SH-SY5Y (cell line): ENCODE data around the gene HELT.

Experiments
- GATA2 ChIP-seq: IDR thresholded peaks from 2 replicates; pipeline ENCODE4 v1.6.1; 2011; ENCODE audit warnings: mild to moderate bottlenecking, low read depth, low read length
- GATA3 ChIP-seq: IDR thresholded peaks from 2 replicates; pipeline ENCODE4 v1.6.1; 2011; ENCODE audit warnings: low read depth, mild to moderate bottlenecking, low read length, moderate library complexity

The HELT gene

DNA sequence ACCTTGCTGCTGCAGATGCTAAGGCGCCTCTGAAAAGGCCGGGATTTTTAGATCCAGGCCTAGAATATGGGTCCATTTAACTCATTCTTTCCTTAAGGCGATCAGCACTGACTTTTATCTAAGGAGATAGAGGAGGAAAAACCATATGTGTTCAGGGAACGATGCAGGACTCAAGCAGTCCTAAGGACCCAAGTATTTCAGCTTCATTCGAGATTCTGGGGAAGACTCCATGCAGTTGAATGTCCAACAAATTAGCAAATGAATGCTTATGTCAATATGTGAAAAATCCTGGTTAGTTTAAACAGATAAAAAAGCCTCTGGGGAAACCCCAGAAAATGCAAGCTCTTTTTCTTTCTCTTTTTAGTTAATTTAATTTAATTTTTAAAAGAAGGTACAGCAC is 36.0 kb downstream of the HELT start:
- TF ChIP-seq GATA2: no peak

DNA sequence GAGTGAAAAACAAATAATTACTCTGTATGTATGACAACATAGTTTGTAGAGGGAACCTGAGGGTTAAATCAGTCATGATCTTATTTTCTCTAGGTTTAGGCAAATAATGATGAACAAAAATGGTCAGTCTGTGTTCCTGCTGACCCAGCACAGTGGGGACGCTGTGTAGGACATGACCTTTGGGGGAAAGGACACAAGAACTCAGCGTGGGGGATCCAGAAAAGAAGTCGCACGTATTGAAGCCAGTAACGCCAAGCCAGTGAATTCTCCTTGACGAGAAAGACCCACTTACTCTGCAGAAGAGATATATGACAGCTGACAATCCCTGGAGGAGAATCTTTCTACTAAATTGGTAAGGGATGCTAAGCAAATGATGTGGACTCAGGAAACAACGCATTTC is 36.6 kb downstream of the HELT start:
- TF ChIP-seq GATA2: no peak
- TF ChIP-seq GATA3: no peak

DNA sequence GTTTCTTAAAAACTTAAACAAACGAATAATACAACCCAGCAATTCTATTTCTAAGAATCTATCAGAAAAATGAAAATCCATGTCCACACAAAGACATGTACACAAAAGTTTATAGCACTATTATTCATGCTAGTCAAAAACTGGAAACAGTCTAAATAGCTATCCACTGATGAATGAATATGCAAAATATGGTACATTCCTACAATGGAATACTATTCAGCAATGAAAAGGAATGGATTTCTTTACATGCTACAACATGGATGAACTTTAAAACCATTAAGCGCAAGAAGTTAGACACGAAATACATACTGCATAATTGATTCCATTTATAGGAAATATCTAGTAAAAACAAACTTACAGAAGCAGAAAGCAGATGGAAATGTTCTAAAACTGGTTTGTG is 43.3 kb downstream of the HELT start:
- no peak for TF ChIP-seq GATA3
- no peak for TF ChIP-seq GATA2

DNA sequence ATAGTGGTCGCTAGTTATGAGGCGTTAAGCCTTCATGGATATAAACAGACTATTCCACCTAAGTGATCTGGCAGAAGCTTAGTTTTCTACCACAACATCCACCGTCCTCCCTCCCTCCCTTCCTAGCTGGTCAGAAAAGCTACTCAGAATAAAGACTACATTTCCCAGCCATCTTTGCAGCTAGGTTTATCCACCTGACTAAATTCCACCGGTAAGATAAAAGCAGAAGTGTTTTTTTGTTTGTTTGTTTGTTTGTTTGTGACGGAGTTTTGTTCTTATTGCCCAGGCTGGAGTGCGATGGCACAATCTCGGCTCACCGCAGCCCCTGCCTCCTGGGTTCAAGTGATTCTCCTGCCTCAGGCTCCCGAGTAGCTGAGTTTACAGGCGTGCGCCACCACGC is 44.3 kb downstream of the HELT start:
- TF ChIP-seq GATA3 (no peak), GATA2 (no peak)

DNA sequence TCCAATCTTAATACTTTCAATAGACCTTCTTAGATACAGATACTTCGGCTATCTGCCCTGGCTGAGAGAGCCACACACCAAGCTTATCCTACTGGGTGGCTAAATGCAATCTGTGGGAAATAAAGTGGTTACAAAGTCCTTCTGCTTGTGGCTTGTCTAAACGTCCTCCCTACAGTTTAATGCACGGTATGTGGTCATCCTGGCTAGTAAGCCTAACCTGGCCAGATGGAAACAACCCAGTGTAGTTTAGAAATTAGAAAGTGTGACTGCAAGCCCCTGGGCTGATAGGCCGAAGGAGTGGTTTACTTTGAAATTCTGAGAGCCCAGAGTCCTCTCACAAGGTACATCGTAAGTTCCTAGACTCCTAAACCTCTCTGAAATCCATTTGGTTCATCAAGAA is 47.9 kb downstream of the HELT start:
- TF ChIP-seq GATA2 (no peak), GATA3 (no peak)

DNA sequence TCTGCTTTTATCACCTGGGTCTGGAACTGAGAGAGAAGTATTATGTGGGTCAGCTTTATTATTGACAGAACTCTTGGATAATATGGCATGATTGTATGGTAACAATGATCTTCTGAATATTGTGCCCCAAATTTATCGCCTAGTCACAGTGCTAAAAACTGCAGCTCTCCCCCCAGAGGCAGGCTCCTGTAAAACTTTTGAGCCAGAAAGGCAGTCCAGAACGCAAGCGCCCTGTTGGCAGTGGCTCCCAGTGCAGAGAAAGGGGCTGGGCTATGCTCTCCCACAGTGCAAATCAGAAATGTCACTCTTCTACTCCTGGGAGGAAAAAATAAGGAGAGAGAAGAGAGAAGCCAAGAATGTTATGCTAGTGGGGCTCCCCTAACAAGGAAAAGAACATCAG is 50.5 kb downstream of the HELT start:
- TF ChIP-seq GATA3 (no peak), GATA2 (no peak)
